H54 (cell line): ENCODE results near the gene PALS2.

Experiments used
- DNase-seq: peaks from one replicate; pipeline ENCODE4 v3.0.0; 2011; ENCODE audit warnings: low spot score, mixed read lengths; ENCODE audit not compliant: insufficient read length
- FAIRE-seq: peaks from 3 replicates; lab custom pipeline; 2011; peaks lifted over from hg19 to GRCh38; lab: Jason Lieb, UNC
- POLR2A ChIP-seq: IDR thresholded peaks from 2 replicates; pipeline ENCODE4 v1.6.1; 2011; ENCODE audit warnings: low read depth, mild to moderate bottlenecking, low read length

Gene PALS2

GRCh38 chr7:24573554-24574338 lies 494 bp downstream of the PALS2 start:
- 0 out of 2 replicates have a peak, but pooled peaks have one; percentile 15 for TF ChIP-seq POLR2A
- DNase-seq (peak; percentile 44), FAIRE-seq (no peak)

GRCh38 chr7:24574386-24574785 lies 1.1 kb downstream of the PALS2 start:
- FAIRE-seq (peak; percentile 82), DNase-seq (peak; percentile 50)
- TF ChIP-seq POLR2A = no peak

- no peak for TF ChIP-seq POLR2A
- DNase-seq (no peak), FAIRE-seq (no peak)
Observed at GRCh38 chr7:24574950-24575349, 1.7 kb downstream of the PALS2 start.

- no peak for TF ChIP-seq POLR2A
- FAIRE-seq = peak; percentile 99
- peak; percentile 82 for DNase-seq
Observed at GRCh38 chr7:24576171-24577025, 3.1 kb downstream of the PALS2 start.

- FAIRE-seq (no peak), DNase-seq (no peak)
- TF ChIP-seq POLR2A = no peak
Observed at GRCh38 chr7:24578052-24578451, 4.8 kb downstream of the PALS2 start.

- no peak for TF ChIP-seq POLR2A
- DNase-seq (no peak), FAIRE-seq (peak; percentile 90)
Observed at GRCh38 chr7:24580283-24580946, 7.2 kb downstream of the PALS2 start.

- FAIRE-seq = no peak
- DNase-seq = no peak
- TF ChIP-seq POLR2A = no peak
Observed at GRCh38 chr7:24582166-24582565, 8.9 kb downstream of the PALS2 start.

- no peak for TF ChIP-seq POLR2A
- FAIRE-seq (peak; percentile 70), DNase-seq (no peak)
Observed at GRCh38 chr7:24587853-24588252, 14.6 kb downstream of the PALS2 start.

- peak; percentile 41 for FAIRE-seq
- no peak for TF ChIP-seq POLR2A
- no peak for DNase-seq
Observed at GRCh38 chr7:24591152-24591551, 17.9 kb downstream of the PALS2 start.

- DNase-seq (no peak), FAIRE-seq (peak; percentile 78)
- TF ChIP-seq POLR2A = no peak
Observed at GRCh38 chr7:24595671-24596418, 22.6 kb downstream of the PALS2 start.

GRCh38 chr7:24597014-24597413 lies 23.8 kb downstream of the PALS2 start:
- no peak for TF ChIP-seq POLR2A
- DNase-seq = no peak
- FAIRE-seq = peak; percentile 15

GRCh38 chr7:24601600-24601999 lies 28.3 kb downstream of the PALS2 start:
- FAIRE-seq = no peak
- TF ChIP-seq POLR2A = no peak
- DNase-seq = no peak

- DNase-seq = no peak
- FAIRE-seq = peak; percentile 64
Observed at GRCh38 chr7:24602860-24603456, 29.7 kb downstream of the PALS2 start.

More at GRCh38 chr7:24602860-24603456, 29.7 kb downstream of the PALS2 start:
- no peak for TF ChIP-seq POLR2A
